Measurements from ENCODE around the gene NR3C2. TPM values are rescaled to one million over a fixed set of nuclear protein-coding genes. Genes with fewer than 3 reads are reported as not detected.

NR3C2 gene
- total RNA-seq, 1 experiment from 2014 or later: 14.2 TPM

- DNase-seq: no peak
- Mint-ChIP-seq H3K9me3 (ENCODE audit: low read depth, unreplicated experiment) (no peaks in the 10 kb centered on the region), H3K27ac (ENCODE audit: unreplicated experiment) (no peak overlapping the region), H3K4me1 (ENCODE audit: low read depth, unreplicated experiment) (no peaks in the 10 kb centered on the region), H3K27me3 (ENCODE audit: unreplicated experiment) (no peaks in the 10 kb centered on the region), H3K4me3 (ENCODE audit: low read depth, unreplicated experiment) (no peak overlapping the region), H3K36me3 (ENCODE audit: insufficient read depth, unreplicated experiment) (no peaks in the 10 kb centered on the region)
- TF ChIP-seq CTCF (IDR thresholded peaks at IDR 0.05; ENCODE audit: unreplicated experiment): no peak
- CTCF ChIA-PET: interaction anchor here (0.5 kb wide), 1 partner anchor 785 kb away, joined by 3 read pairs; no protein-coding TSS in a partner anchor
- no TSS peak for BruUV-seq (replicated peaks)
- intact Hi-C loops (cut with micrococcal nuclease; ENCODE audit: unreplicated experiment): no loop called here
Observed at GRCh38 chr4:148114436-148114835, 327.8 kb downstream of the NR3C2 start.

- H3K9me3 Mint-ChIP-seq (ENCODE audit: low read depth, unreplicated experiment): no peaks in the 10 kb centered on the region
- CTCF ChIA-PET: no interaction called here
- no peak overlapping the region for H3K4me3 Mint-ChIP-seq (ENCODE audit: low read depth, unreplicated experiment)
- no peak overlapping the region for H3K27ac Mint-ChIP-seq (ENCODE audit: unreplicated experiment)
- intact Hi-C loops (cut with micrococcal nuclease; ENCODE audit: unreplicated experiment): no loop called here
- BruUV-seq (replicated peaks): no TSS peak
- no peaks in the 10 kb centered on the region for H3K36me3 Mint-ChIP-seq (ENCODE audit: insufficient read depth, unreplicated experiment)
- no peaks in the 10 kb centered on the region for H3K4me1 Mint-ChIP-seq (ENCODE audit: low read depth, unreplicated experiment)
- H3K27me3 Mint-ChIP-seq (ENCODE audit: unreplicated experiment): no peaks in the 10 kb centered on the region
- no peak for TF ChIP-seq CTCF (IDR thresholded peaks at IDR 0.05; ENCODE audit: unreplicated experiment)
- no peak for DNase-seq
Observed at GRCh38 chr4:148112231-148112982, 329.8 kb downstream of the NR3C2 start.

- TF ChIP-seq CTCF (IDR thresholded peaks at IDR 0.05; ENCODE audit: unreplicated experiment): no peak
- Mint-ChIP-seq H3K9me3 (ENCODE audit: low read depth, unreplicated experiment) (no peaks in the 10 kb centered on the region), H3K4me1 (ENCODE audit: low read depth, unreplicated experiment) (no peaks in the 10 kb centered on the region), H3K4me3 (ENCODE audit: low read depth, unreplicated experiment) (no peak overlapping the region), H3K27ac (ENCODE audit: unreplicated experiment) (no peak overlapping the region), H3K27me3 (ENCODE audit: unreplicated experiment) (no peaks in the 10 kb centered on the region), H3K36me3 (ENCODE audit: insufficient read depth, unreplicated experiment) (no peaks in the 10 kb centered on the region)
- BruUV-seq (replicated peaks): no TSS peak
- DNase-seq: no peak
- CTCF ChIA-PET: no interaction called here
- intact Hi-C loops (cut with micrococcal nuclease; ENCODE audit: unreplicated experiment): no loop called here
Observed at GRCh38 chr4:148110169-148110568, 332.0 kb downstream of the NR3C2 start.

- intact Hi-C loops (cut with micrococcal nuclease; ENCODE audit: unreplicated experiment): no loop called here
- no peaks in the 10 kb centered on the region for H3K36me3 Mint-ChIP-seq (ENCODE audit: insufficient read depth, unreplicated experiment)
- no peak for DNase-seq
- H3K27ac Mint-ChIP-seq (ENCODE audit: unreplicated experiment): no peak overlapping the region
- CTCF ChIA-PET: no interaction called here
- no peaks in the 10 kb centered on the region for H3K27me3 Mint-ChIP-seq (ENCODE audit: unreplicated experiment)
- BruUV-seq (replicated peaks): no TSS peak
- no peak for TF ChIP-seq CTCF (IDR thresholded peaks at IDR 0.05; ENCODE audit: unreplicated experiment)
- no peak overlapping the region for H3K4me3 Mint-ChIP-seq (ENCODE audit: low read depth, unreplicated experiment)
- H3K4me1 Mint-ChIP-seq (ENCODE audit: low read depth, unreplicated experiment): no peaks in the 10 kb centered on the region
- no peaks in the 10 kb centered on the region for H3K9me3 Mint-ChIP-seq (ENCODE audit: low read depth, unreplicated experiment)
Observed at GRCh38 chr4:148109216-148109615, 333.0 kb downstream of the NR3C2 start.
